Mesenchymal stem cell (in vitro differentiated cells and primary cell): ENCODE measurements around the gene ABHD17C.

Experiments used
- DNase-seq: peaks from one replicate; pipeline ENCODE4 v3.0.0-alpha.2; 2013
- H2AFZ ChIP-seq: one replicate; pipeline ENCODE4 v1.6.1; 2013; ENCODE audit warnings: low read depth, mild to moderate bottlenecking, control low read depth, inconsistent platforms, low read length, moderate library complexity
- H2AK5ac ChIP-seq: 2 replicates; pipeline ENCODE4 v1.6.1; 2013; ENCODE audit warnings: low read length, moderate library complexity, mild to moderate bottlenecking, inconsistent platforms; ENCODE audit not compliant: severe bottlenecking
- H2BK120ac ChIP-seq: one replicate; pipeline ENCODE4 v1.6.1; 2013; ENCODE audit warnings: low read depth, mild to moderate bottlenecking, inconsistent platforms, low read length, moderate library complexity
- H2BK12ac ChIP-seq, 2 experiments: one replicate each; pipeline ENCODE4 v1.6.1; 2013; ENCODE audit warnings: inconsistent platforms in 2 of 2, low read length in 2 of 2, mild to moderate bottlenecking in 2 of 2, moderate library complexity in 2 of 2, control low read depth in 1 of 2
- H2BK15ac ChIP-seq: one replicate; pipeline ENCODE4 v1.6.1; 2013; ENCODE audit warnings: mild to moderate bottlenecking, low read depth, inconsistent platforms; ENCODE audit not compliant: poor library complexity, severe bottlenecking
- H2BK5ac ChIP-seq: 2 replicates; pipeline ENCODE4 v1.6.1; 2013; ENCODE audit warnings: low read depth, mild to moderate bottlenecking, low read length, control low read depth, inconsistent platforms; ENCODE audit not compliant: poor library complexity, severe bottlenecking
- H3K14ac ChIP-seq, 2 experiments: one replicate each; pipeline ENCODE4 v1.6.1; 2013; ENCODE audit warnings: inconsistent platforms in 2 of 2, low read length in 2 of 2, control low read depth in 1 of 2, mild to moderate bottlenecking in 1 of 2, moderate library complexity in 1 of 2
- H3K18ac ChIP-seq, 2 experiments: one replicate each; pipeline ENCODE4 v1.6.1; 2013; ENCODE audit warnings: inconsistent platforms in 2 of 2, low read length in 2 of 2, control low read depth in 1 of 2, low read depth in 1 of 2, mild to moderate bottlenecking in 1 of 2
- H3K23ac ChIP-seq, 2 experiments: one replicate each; pipeline ENCODE4 v1.6.1; 2013; ENCODE audit warnings: inconsistent platforms in 2 of 2, low read length in 2 of 2, mild to moderate bottlenecking in 2 of 2, moderate library complexity in 2 of 2, control low read depth in 1 of 2
- H3K27ac ChIP-seq: 2 replicates; pipeline ENCODE4 v1.5.1; 2013; ENCODE audit warnings: mild to moderate bottlenecking, moderate library complexity, low read length, control low read depth, inconsistent platforms; ENCODE audit not compliant: poor library complexity, severe bottlenecking
- H3K27me3 ChIP-seq, 2 experiments: 2 replicates each; pipeline versions ENCODE4 v1.6.1 to v1.7.0; 2013; ENCODE audit warnings: low read length in 2 of 2, mild to moderate bottlenecking in 2 of 2, moderate library complexity in 2 of 2, control low read depth in 1 of 2, inconsistent platforms in 1 of 2; ENCODE audit not compliant: control insufficient read depth in 1 of 2, insufficient read depth in 1 of 2
- H3K36me3 ChIP-seq, 2 experiments: 2 replicates each; pipeline versions ENCODE4 v1.6.1 to v1.7.0; 2013; ENCODE audit warnings: low read length in 2 of 2, control low read depth in 1 of 2, inconsistent platforms in 1 of 2, low read depth in 1 of 2, mild to moderate bottlenecking in 1 of 2; ENCODE audit not compliant: insufficient read depth in 2 of 2, control insufficient read depth in 1 of 2
- H3K4ac ChIP-seq, 2 experiments: one replicate each; pipeline ENCODE4 v1.6.1; 2013; ENCODE audit warnings: inconsistent platforms in 2 of 2, low read length in 2 of 2, mild to moderate bottlenecking in 2 of 2, moderate library complexity in 2 of 2, control low read depth in 1 of 2, low read depth in 1 of 2
- H3K4me1 ChIP-seq: 2 replicates; pipeline ENCODE4 v1.6.1; 2013; ENCODE audit warnings: low read depth, low read length, control low read depth; ENCODE audit not compliant: control insufficient read depth, insufficient read depth
- H3K4me2 ChIP-seq: 2 replicates; pipeline ENCODE4 v1.6.1; 2013; ENCODE audit warnings: low read length, mild to moderate bottlenecking, inconsistent platforms; ENCODE audit not compliant: poor library complexity, severe bottlenecking
- H3K4me3 ChIP-seq, 2 experiments: 2 replicates each; pipeline versions ENCODE4 v1.5.1 to v1.7.0; 2013; ENCODE audit warnings: low read length in 2 of 2, mild to moderate bottlenecking in 2 of 2, control low read depth in 1 of 2, low read depth in 1 of 2; ENCODE audit not compliant: insufficient read depth in 1 of 2
- H3K79me1 ChIP-seq: replicated peaks from 2 replicates; pipeline ENCODE4 v1.6.1; 2013; ENCODE audit warnings: mild to moderate bottlenecking, control low read depth, low read length, inconsistent platforms; ENCODE audit not compliant: poor library complexity, severe bottlenecking
- H3K9ac ChIP-seq: 2 replicates; pipeline ENCODE4 v1.7.0; 2013; ENCODE audit warnings: mild to moderate bottlenecking, low read length, moderate library complexity
- H3K9me3 ChIP-seq: 2 replicates; pipeline ENCODE4 v1.7.0; 2013; ENCODE audit warnings: mild to moderate bottlenecking, low read length; ENCODE audit not compliant: control insufficient read depth
- H4K8ac ChIP-seq: one replicate; pipeline ENCODE4 v1.6.1; 2013; ENCODE audit warnings: inconsistent platforms, mild to moderate bottlenecking, low read length, moderate library complexity
- H4K91ac ChIP-seq: one replicate; pipeline ENCODE4 v1.6.1; 2013; ENCODE audit warnings: mild to moderate bottlenecking, low read length, inconsistent platforms
- WGBS: methylation state at CpG from one replicate; pipeline ENCODE4 v1.1.7; 2013; ENCODE audit warnings: mixed read lengths; 5-methylcytosine and 5-hydroxymethylcytosine counted together

The ABHD17C gene

GRCh38 chr15:80785811-80786354, 90.8 kb downstream of the ABHD17C start:
- Histone ChIP-seq H2BK120ac (no peak overlapping the region), H3K79me1 (no peaks in the 10 kb centered on the region), H3K23ac (no peak overlapping the region), H3K36me3 (peaks cover 0 to 96% of the 10 kb centered on the region in 2 experiments), H2BK5ac (no peak overlapping the region), H2BK15ac (no peak overlapping the region), H3K18ac (no peak overlapping the region), H3K4me3 (peak overlapping the region in 1 of 2 experiments; percentile 94), H3K27me3 (peaks cover 0 to 14% of the 10 kb centered on the region in 2 experiments), H3K4me2 (no peak overlapping the region), H2AK5ac (no peak overlapping the region), H3K4ac (no peak overlapping the region), H3K4me1 (peaks cover 2% of the 10 kb centered on the region), H3K9ac (peak overlapping the region; percentile 29), H3K9me3 (no peaks in the 10 kb centered on the region), H2BK12ac (no peak overlapping the region), H4K8ac (no peak overlapping the region), H2AFZ (no peak overlapping the region), H3K27ac (no peak overlapping the region), H4K91ac (no peak overlapping the region), H3K14ac (no peak overlapping the region)
- 91% methylated on average over 3 of the region's 5 CpGs for WGBS
- no peak for DNase-seq

DNA sequence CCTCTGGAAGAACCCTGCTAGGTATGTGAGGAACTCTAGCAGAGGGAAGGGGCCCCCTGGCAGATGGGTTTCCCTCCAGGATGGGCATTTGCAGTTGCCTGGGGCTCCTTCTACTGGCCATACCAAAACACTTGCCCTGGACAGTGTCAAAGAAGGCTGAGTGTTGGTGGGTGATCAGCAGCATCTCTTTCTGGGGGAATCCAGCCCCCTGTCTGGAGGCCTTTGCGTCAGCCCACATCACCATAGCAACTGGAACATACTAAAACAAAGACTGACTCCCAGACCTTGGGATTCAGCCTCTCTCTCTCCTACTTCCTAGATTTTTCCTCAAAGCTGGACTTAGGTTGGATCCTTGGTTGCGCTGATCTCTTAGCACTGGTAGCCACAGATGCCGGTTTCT, 92.2 kb downstream of the ABHD17C start:
- no peaks in the 10 kb centered on the region for H3K79me1 ChIP-seq
- no peak overlapping the region for H2BK12ac ChIP-seq
- peaks cover 0 to 9% of the 10 kb centered on the region in 2 experiments for H3K27me3 ChIP-seq
- H3K14ac ChIP-seq = no peak overlapping the region
- H4K8ac ChIP-seq = no peak overlapping the region
- H3K4ac ChIP-seq = no peak overlapping the region
- H3K9me3 ChIP-seq = no peaks in the 10 kb centered on the region
- peaks cover 2% of the 10 kb centered on the region for H3K4me1 ChIP-seq
- H3K4me2 ChIP-seq = no peak overlapping the region
- H3K36me3 ChIP-seq = peaks cover 0 to 96% of the 10 kb centered on the region in 2 experiments
- no peak overlapping the region for H2AFZ ChIP-seq
- H2BK120ac ChIP-seq = no peak overlapping the region
- H4K91ac ChIP-seq = no peak overlapping the region
- no peak overlapping the region for H3K18ac ChIP-seq
- no peak overlapping the region for H2BK15ac ChIP-seq
- no peak overlapping the region for H3K4me3 ChIP-seq
- H3K23ac ChIP-seq = no peak overlapping the region
- no peak overlapping the region for H2BK5ac ChIP-seq
- H3K27ac ChIP-seq = no peak overlapping the region
- DNase-seq = peak; percentile 29
- H3K9ac ChIP-seq = peak overlapping the region; percentile 50
- no peak overlapping the region for H2AK5ac ChIP-seq
- WGBS = 94% methylated on average over 3 of the region's 3 CpGs

DNA sequence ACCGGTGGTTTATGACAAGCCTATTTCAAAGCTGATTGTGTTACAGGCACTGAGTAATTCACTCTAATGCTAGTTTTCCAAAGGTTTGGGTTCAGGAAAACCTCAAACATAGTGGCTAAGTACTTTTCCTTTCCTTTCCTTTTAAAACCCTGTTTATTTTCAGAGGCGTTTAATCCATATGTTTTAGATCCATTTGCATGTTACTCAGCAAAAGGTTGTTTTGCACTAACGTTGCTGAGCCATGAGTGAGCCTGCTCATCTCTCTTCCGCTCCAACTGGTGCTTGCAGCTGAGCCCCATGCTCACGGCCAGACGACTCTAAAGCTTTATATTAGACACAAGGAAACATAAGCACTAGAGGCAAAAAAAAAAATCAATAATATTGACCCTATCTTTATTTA, 93.4 kb downstream of the ABHD17C start:
- no peak overlapping the region for H2BK120ac ChIP-seq
- H3K14ac ChIP-seq = no peak overlapping the region
- DNase-seq = peak; percentile 41
- no peak overlapping the region for H4K91ac ChIP-seq
- H3K4ac ChIP-seq = no peak overlapping the region
- no peak overlapping the region for H2BK12ac ChIP-seq
- no peak overlapping the region for H2BK5ac ChIP-seq
- H3K9me3 ChIP-seq = no peaks in the 10 kb centered on the region
- no peak overlapping the region for H3K9ac ChIP-seq
- H2AFZ ChIP-seq = no peak overlapping the region
- H3K27me3 ChIP-seq = no peaks in the 10 kb centered on the region
- peaks cover 0 to 96% of the 10 kb centered on the region in 2 experiments for H3K36me3 ChIP-seq
- no peak overlapping the region for H2AK5ac ChIP-seq
- no peak overlapping the region for H3K18ac ChIP-seq
- no peaks in the 10 kb centered on the region for H3K79me1 ChIP-seq
- 89% methylated on average over 5 of the region's 6 CpGs for WGBS
- H3K23ac ChIP-seq = no peak overlapping the region
- H3K27ac ChIP-seq = no peak overlapping the region
- peaks cover 2% of the 10 kb centered on the region for H3K4me1 ChIP-seq
- H2BK15ac ChIP-seq = no peak overlapping the region
- no peak overlapping the region for H4K8ac ChIP-seq
- H3K4me2 ChIP-seq = no peak overlapping the region
- no peak overlapping the region for H3K4me3 ChIP-seq

DNA sequence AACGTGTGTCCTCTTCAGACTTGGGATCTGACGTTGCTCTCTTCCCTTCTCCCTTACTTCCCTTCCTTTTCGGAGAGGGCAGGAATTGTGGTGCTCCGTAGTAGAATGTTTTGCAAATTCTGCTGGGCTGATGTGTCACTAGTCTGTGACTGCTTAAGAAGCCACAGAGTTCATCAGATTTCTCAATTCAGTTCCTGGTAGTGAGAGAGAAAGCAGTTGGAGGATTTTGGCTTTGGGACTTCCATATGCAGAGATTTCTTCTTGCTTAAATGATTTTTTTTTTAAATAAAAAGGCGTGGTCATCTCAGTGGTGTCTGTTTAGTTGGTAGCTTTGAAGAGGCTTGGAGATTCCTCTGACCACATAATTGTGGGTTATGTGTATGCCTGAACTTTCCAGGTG, 94.2 kb downstream of the ABHD17C start:
- peak overlapping the region; percentile 48 for H3K9ac ChIP-seq
- H3K9me3 ChIP-seq = no peaks in the 10 kb centered on the region
- no peak overlapping the region for H2BK5ac ChIP-seq
- no peaks in the 10 kb centered on the region for H3K79me1 ChIP-seq
- H3K18ac ChIP-seq = no peak overlapping the region
- no peak overlapping the region for H3K23ac ChIP-seq
- no peak overlapping the region for H2BK12ac ChIP-seq
- H3K27me3 ChIP-seq = no peaks in the 10 kb centered on the region
- H2AFZ ChIP-seq = no peak overlapping the region
- peaks cover 2% of the 10 kb centered on the region for H3K4me1 ChIP-seq
- H3K4me3 ChIP-seq = no peak overlapping the region
- H2AK5ac ChIP-seq = no peak overlapping the region
- no peak overlapping the region for H4K8ac ChIP-seq
- no peak overlapping the region for H4K91ac ChIP-seq
- no peak overlapping the region for H3K4me2 ChIP-seq
- no peak overlapping the region for H3K27ac ChIP-seq
- DNase-seq = peak; percentile 30
- H3K14ac ChIP-seq = no peak overlapping the region
- H3K4ac ChIP-seq = no peak overlapping the region
- 43% methylated on average over 3 of the region's 5 CpGs for WGBS
- H3K36me3 ChIP-seq = peaks cover 0 to 96% of the 10 kb centered on the region in 2 experiments
- no peak overlapping the region for H2BK15ac ChIP-seq
- H2BK120ac ChIP-seq = no peak overlapping the region
